Body of pancreas (tissue), 4 donors: ENCODE results near the gene SERPINA9. TPM values are rescaled to one million over a fixed set of nuclear protein-coding genes. Genes with fewer than 3 reads are reported as not detected.
A peak's percentile ranks its signal among the peaks of the same experiment; 100 is the strongest.
"Not testable (repeated sequence)": the region's sequence is repeated elsewhere in the genome, so short reads cannot be mapped to it uniquely, and the experiment has no call there.

Experiments
- ATAC-seq: fragments of 150-250 bp; one replicate; pipeline ENCODE4 v1.9.1; 2016
- DNase-seq, 4 donors: peaks; one replicate each; pipeline ENCODE4 v3.0.0-alpha.2; 2019
- H3K27ac ChIP-seq, 4 donors: fragments of 200-600 bp; sonication (generic); 1 replicate in 3 of 4; 2 replicates in 1 of 4; pipeline versions ENCODE4 v1.5.1 to v1.6.1; 2016 to 2019; ENCODE audit warnings: mild to moderate bottlenecking in 1 of 4, mixed read lengths in 1 of 4, moderate library complexity in 1 of 4
- H3K27me3 ChIP-seq, 2 donors: fragments of 200-600 bp; sonication (generic); one replicate each; pipeline ENCODE4 v1.6.0; 2016; ENCODE audit warnings: mild to moderate bottlenecking in 1 of 2
- H3K36me3 ChIP-seq, 2 donors: fragments of 200-600 bp; sonication (generic); replicated peaks in 1 of 2; 2 replicates each; pipeline ENCODE4 v1.5.1; 2016; ENCODE audit warnings: low read depth in 2 of 2; ENCODE audit not compliant: insufficient read depth in 1 of 2
- H3K4me1 ChIP-seq: fragments of 200-600 bp; sonication (generic); one replicate; pipeline ENCODE4 v1.6.0; 2016
- H3K4me3 ChIP-seq, 2 donors: fragments of 200-600 bp; sonication (generic); 1 replicate in 1 of 2; 2 replicates in 1 of 2; pipeline ENCODE4 v1.5.1; 2016 to 2019
- H3K9me3 ChIP-seq, 3 donors: fragments of 200-600 bp; sonication (generic); 1 replicate in 2 of 3; 2 replicates in 1 of 3; pipeline ENCODE4 v1.5.1; 2016
- POLR2A ChIP-seq, 3 donors: fragments of 450-650 bp; IDR thresholded peaks; one replicate each; pipeline ENCODE4 v1.6.1; 2016; ENCODE audit warnings: antibody characterized with exemption in 3 of 3, mild to moderate bottlenecking in 2 of 3
- WGBS, 2 donors: methylation state at CpG; one replicate each; pipeline ENCODE4 v1.1.5; 2017; 5-methylcytosine and 5-hydroxymethylcytosine counted together
- intact Hi-C: fragments of 100-400 bp; cut with DNase I; formaldehyde crosslinking; loops from one replicate; pipeline ENCODE4 v1.15.1; 2023
- total RNA-seq, 2 donors: library from RNA; depleted of rRNA; stranded (reverse); fragments of >200 nt; gene quantifications; one replicate each; pipeline ENCODE4 v1.1.0, GENCODE V29; 2016
- TF ChIP-seq, protein P1 (sequence below), 7 experiments: fragments of 450-650 bp in 4 of 7; fragments of 200-600 bp in 3 of 7; sonication (generic) in 3 of 7; IDR thresholded peaks; one replicate each; pipeline ENCODE4 v1.5.1; 2016 to 2019; ENCODE audit warnings: antibody characterized with exemption in 7 of 7

Gene SERPINA9
- total RNA-seq, 2 donors from 2014 or later: not detected

DNA sequence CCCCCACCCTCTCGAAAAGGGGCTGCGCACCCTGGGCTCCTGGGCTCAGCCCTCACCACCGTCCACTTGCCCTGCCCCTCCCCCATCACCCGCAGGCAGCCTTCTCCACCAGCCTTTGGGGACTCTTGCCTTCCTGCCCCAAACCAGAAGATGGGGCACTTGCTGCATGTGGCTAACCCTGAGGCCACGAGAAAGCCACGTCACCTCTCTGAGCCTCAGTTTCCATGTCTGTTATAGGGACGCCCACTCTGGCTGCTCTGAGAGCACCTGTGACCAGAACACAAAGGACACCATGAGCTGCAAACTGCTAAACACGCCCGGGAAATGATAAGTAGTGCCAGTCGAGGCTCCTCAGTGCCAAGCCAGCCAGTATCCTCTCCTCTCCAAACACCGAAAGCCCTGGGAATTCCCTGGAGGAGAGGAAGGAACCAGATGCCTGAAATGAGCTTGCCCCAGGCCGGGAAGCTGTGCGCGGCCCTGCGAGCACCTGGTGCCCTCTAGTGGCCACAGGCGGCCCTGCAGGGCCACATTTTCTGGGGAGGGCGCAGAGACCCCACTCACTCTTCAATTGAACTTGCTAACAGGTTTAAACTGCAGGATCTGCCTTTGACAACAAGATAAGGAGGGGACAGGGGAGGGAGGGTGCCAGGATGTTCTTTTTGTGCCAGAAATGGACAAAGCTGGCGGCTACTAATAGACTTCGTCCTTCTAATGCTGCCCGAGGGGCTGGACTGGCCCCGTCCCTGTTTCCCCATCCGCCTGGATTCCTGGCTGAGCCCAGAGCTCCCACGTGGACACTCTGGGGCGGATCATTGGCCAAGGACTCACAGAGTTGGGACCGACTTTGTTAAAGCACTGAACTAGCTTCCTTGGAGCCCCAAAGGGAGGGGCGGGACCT is 10.2 kb upstream of the SERPINA9 start:
- intact Hi-C loops: no loop called here
- Histone ChIP-seq H3K27me3 (no peaks in the 10 kb centered on the region), H3K27ac (peak overlapping the region in 1 of 4 donors; percentile 10), H3K4me3 (no peak overlapping the region), H3K9me3 (no peaks in the 10 kb centered on the region), H3K36me3 (no peaks in the 10 kb centered on the region), H3K4me1 (peaks cover 21% of the 10 kb centered on the region)
- ATAC-seq (peak; percentile 85), DNase-seq (peak; percentile 56 to 69 (median 59))
- no peak for TF ChIP-seq POLR2A (IDR thresholded peaks at IDR 0.05)
- TF ChIP-seq, protein P1, sequence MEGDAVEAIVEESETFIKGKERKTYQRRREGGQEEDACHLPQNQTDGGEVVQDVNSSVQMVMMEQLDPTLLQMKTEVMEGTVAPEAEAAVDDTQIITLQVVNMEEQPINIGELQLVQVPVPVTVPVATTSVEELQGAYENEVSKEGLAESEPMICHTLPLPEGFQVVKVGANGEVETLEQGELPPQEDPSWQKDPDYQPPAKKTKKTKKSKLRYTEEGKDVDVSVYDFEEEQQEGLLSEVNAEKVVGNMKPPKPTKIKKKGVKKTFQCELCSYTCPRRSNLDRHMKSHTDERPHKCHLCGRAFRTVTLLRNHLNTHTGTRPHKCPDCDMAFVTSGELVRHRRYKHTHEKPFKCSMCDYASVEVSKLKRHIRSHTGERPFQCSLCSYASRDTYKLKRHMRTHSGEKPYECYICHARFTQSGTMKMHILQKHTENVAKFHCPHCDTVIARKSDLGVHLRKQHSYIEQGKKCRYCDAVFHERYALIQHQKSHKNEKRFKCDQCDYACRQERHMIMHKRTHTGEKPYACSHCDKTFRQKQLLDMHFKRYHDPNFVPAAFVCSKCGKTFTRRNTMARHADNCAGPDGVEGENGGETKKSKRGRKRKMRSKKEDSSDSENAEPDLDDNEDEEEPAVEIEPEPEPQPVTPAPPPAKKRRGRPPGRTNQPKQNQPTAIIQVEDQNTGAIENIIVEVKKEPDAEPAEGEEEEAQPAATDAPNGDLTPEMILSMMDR (IDR thresholded peaks at IDR 0.05): peak; percentile 94 to 100 (median 97)
- 11 to 32% methylated on average over 9 to 26 of the region's 26 CpGs for WGBS, 2 donors

GRCh38 chr14:94484481-94484880 is 8.5 kb upstream of the SERPINA9 start:
- DNase-seq (no peak), ATAC-seq (no peak)
- intact Hi-C loops: no loop called here
- Histone ChIP-seq H3K9me3 (no peaks in the 10 kb centered on the region), H3K4me3 (no peak overlapping the region), H3K27ac (no peak overlapping the region), H3K36me3 (no peaks in the 10 kb centered on the region), H3K27me3 (no peaks in the 10 kb centered on the region), H3K4me1 (peaks cover 21% of the 10 kb centered on the region)
- 70 to 77% methylated on average over 5 of the region's 5 CpGs for WGBS, 2 donors
- TF ChIP-seq POLR2A (IDR thresholded peaks at IDR 0.05): no peak
- TF ChIP-seq, protein P1 (IDR thresholded peaks at IDR 0.05): no peak

DNA sequence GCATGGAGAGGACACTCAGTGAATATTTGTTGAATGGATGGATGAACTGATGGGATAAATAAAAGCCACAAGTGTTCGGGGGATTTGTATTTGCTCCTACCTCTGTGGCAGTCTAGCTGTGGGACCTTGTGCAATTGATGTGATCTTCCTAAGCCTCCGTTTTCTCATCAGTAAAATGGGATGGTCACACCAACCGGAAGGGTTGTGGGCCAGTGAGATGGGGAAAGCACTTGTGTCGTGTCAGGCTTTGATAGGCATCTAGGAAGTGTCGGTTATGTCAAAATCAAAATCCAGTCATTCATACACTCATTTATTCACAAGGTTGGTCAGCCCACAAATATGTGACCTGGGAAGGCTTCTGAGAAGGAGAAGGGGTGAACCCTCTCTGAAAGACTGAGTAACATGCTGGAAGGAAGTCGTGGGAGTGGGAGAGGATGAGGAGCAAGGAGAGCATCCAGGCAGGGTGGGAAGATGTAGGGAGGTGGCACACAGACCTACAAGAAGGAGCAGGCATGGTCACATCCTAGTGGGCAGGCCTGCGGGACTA is 7.8 kb upstream of the SERPINA9 start:
- Histone ChIP-seq H3K36me3 (no peaks in the 10 kb centered on the region), H3K4me3 (no peak overlapping the region), H3K4me1 (peaks cover 21% of the 10 kb centered on the region), H3K27ac (no peak overlapping the region), H3K27me3 (no peaks in the 10 kb centered on the region), H3K9me3 (peaks cover 0 to 4% (median 0%) of the 10 kb centered on the region in 3 donors)
- WGBS, 2 donors: 67 to 75% methylated on average over 7 of the region's 7 CpGs
- intact Hi-C loops: no loop called here
- DNase-seq (no peak), ATAC-seq (no peak)
- TF ChIP-seq, protein P1 (IDR thresholded peaks at IDR 0.05): no peak
- no peak for TF ChIP-seq POLR2A (IDR thresholded peaks at IDR 0.05)

GRCh38 chr14:94483071-94483451 is 7.1 kb upstream of the SERPINA9 start:
- ATAC-seq (no peak), DNase-seq (no peak)
- no peaks in the 10 kb centered on the region for H3K27me3 ChIP-seq
- 75 to 77% methylated on average over 10 of the region's 10 CpGs for WGBS, 2 donors
- no peaks in the 10 kb centered on the region for H3K36me3 ChIP-seq
- H3K27ac ChIP-seq: peak overlapping the region in 1 of 4 donors; percentile 29
- intact Hi-C loops: no loop called here
- no peak overlapping the region for H3K4me3 ChIP-seq
- no peak for TF ChIP-seq POLR2A (IDR thresholded peaks at IDR 0.05)
- TF ChIP-seq, protein P1 (IDR thresholded peaks at IDR 0.05): no peak
- peaks cover 0 to 6% (median 0%) of the 10 kb centered on the region in 3 donors for H3K9me3 ChIP-seq
- peaks cover 21% of the 10 kb centered on the region for H3K4me1 ChIP-seq

GRCh38 chr14:94482132-94483070 is 6.4 kb upstream of the SERPINA9 start:
- WGBS, 2 donors: 42 to 62% methylated on average over 8 to 10 of the region's 10 CpGs

More at GRCh38 chr14:94482132-94483070, 6.4 kb upstream of the SERPINA9 start:
- H3K4me3 ChIP-seq, H3K9me3 ChIP-seq, H3K27me3 ChIP-seq, H3K36me3 ChIP-seq, ATAC-seq, intact Hi-C loops, DNase-seq: not testable (repeated sequence)
- Histone ChIP-seq H3K4me1 (peaks cover 21% of the 10 kb centered on the region), H3K27ac (peak overlapping the region in 2 of 4 donors; percentile 20 to 29)
